IMR-90 (cell line): ENCODE measurements around the gene WSB1. TPM values are rescaled to one million over a fixed set of nuclear protein-coding genes. Genes with fewer than 3 reads are reported as not detected.

Experiments used
- ATAC-seq: fragments of 200-7000 bp; cut with Tn5 transposase; 2 replicates; pipeline ENCODE4 v1.9.1; 2020; ENCODE audit warnings: low read depth, mild to moderate bottlenecking, moderate library complexity
- BruUV-seq: library from RNA; stranded (reverse); fragments of 400-500 nt; replicated peaks from 2 replicates; lab custom pipeline; 2021; lab: Mats Ljungman, UMichigan
- CTCF ChIA-PET: fragments of 300-600 bp; formaldehyde crosslinking; extraction: SDS; loops from one replicate; lab custom pipeline; 2021; ENCODE audit warnings: antibody characterized with exemption; lab: Yijun Ruan, JAX
- POLR2A ChIA-PET: fragments of 300-600 bp; sonication (Branson Sonifier 250); formaldehyde crosslinking; loops from one replicate; lab custom pipeline; 2022; ENCODE audit warnings: antibody characterized with exemption; ENCODE audit not compliant: unreplicated experiment; lab: Charles Lee
- DNase-seq: peaks from one replicate; pipeline ENCODE4 v3.0.0; 2013
- H2AFZ ChIP-seq: replicated peaks from 2 replicates; pipeline ENCODE3; 2013; ENCODE audit warnings: low read length, mild to moderate bottlenecking; ENCODE audit not compliant: poor library complexity
- H2AK5ac ChIP-seq: 2 replicates; pipeline ENCODE4 v1.6.1; 2013; ENCODE audit warnings: low read depth, low read length, inconsistent platforms
- H2AK9ac ChIP-seq: replicated peaks from 2 replicates; pipeline ENCODE3; 2013; ENCODE audit warnings: mild to moderate bottlenecking, low read depth, low read length, moderate library complexity; ENCODE audit not compliant: poor library complexity
- H2BK120ac ChIP-seq: 2 replicates; pipeline ENCODE4 v1.6.1; 2013; ENCODE audit warnings: low read depth, low read length, inconsistent platforms
- H2BK15ac ChIP-seq: 3 replicates; pipeline ENCODE4 v1.6.1; 2013; ENCODE audit warnings: low read depth, low read length, inconsistent platforms
- H2BK20ac ChIP-seq: 2 replicates; pipeline ENCODE4 v1.6.1; 2013; ENCODE audit warnings: low read depth, mild to moderate bottlenecking, inconsistent platforms, low read length, moderate library complexity
- H2BK5ac ChIP-seq: 2 replicates; pipeline ENCODE4 v1.6.1; 2013; ENCODE audit warnings: mild to moderate bottlenecking, low read depth, low read length, inconsistent platforms; ENCODE audit not compliant: poor library complexity, severe bottlenecking
- H3K14ac ChIP-seq: replicated peaks from 2 replicates; pipeline ENCODE4 v1.6.1; 2013; ENCODE audit warnings: low read depth, low read length, inconsistent platforms
- H3K18ac ChIP-seq: 2 replicates; pipeline ENCODE4 v1.6.1; 2013; ENCODE audit warnings: low read depth, low read length, control low read depth
- H3K23ac ChIP-seq: 2 replicates; pipeline ENCODE4 v1.6.1; 2013; ENCODE audit warnings: low read depth, low read length, inconsistent platforms
- H3K27ac ChIP-seq: 2 replicates; pipeline ENCODE4 v1.5.1; 2013; ENCODE audit warnings: mild to moderate bottlenecking, control low read depth, low read length; ENCODE audit not compliant: insufficient read depth
- H3K27me3 ChIP-seq: 2 replicates; pipeline ENCODE4 v1.6.1; 2013; ENCODE audit warnings: low read length; ENCODE audit not compliant: control insufficient read depth, insufficient read depth
- H3K36me3 ChIP-seq: 2 replicates; pipeline ENCODE4 v1.6.1; 2013; ENCODE audit warnings: low read length, mixed read lengths; ENCODE audit not compliant: control insufficient read depth, insufficient read depth
- H3K4ac ChIP-seq: 2 replicates; pipeline ENCODE4 v1.6.1; 2013; ENCODE audit warnings: low read depth, low read length, inconsistent platforms
- H3K4me1 ChIP-seq: 2 replicates; pipeline ENCODE4 v1.6.1; 2013; ENCODE audit warnings: low read length, mixed read lengths; ENCODE audit not compliant: control insufficient read depth, insufficient read depth
- H3K4me2 ChIP-seq: 2 replicates; pipeline ENCODE4 v1.6.1; 2013; ENCODE audit warnings: low read depth, mild to moderate bottlenecking, control low read depth, low read length, moderate library complexity
- H3K4me3 ChIP-seq: 2 replicates; pipeline ENCODE4 v1.5.1; 2013; ENCODE audit warnings: low read depth, mild to moderate bottlenecking, control low read depth, low read length, moderate library complexity; ENCODE audit not compliant: insufficient read depth
- H3K56ac ChIP-seq: 2 replicates; pipeline ENCODE4 v1.6.1; 2013; ENCODE audit warnings: low read length, inconsistent platforms; ENCODE audit not compliant: insufficient read depth; ENCODE audit errors: extremely low read depth
- H3K79me1 ChIP-seq, 2 experiments: 2 replicates each; pipeline ENCODE4 v1.6.1; 2013; ENCODE audit warnings: low read length in 2 of 2, inconsistent platforms in 1 of 2, low read depth in 1 of 2
- H3K9ac ChIP-seq: 2 replicates; pipeline ENCODE4 v1.6.1; 2013; ENCODE audit warnings: low read depth, low read length, control low read depth
- H3K9me1 ChIP-seq: 2 replicates; pipeline ENCODE4 v1.6.1; 2013; ENCODE audit warnings: low read length, inconsistent platforms; ENCODE audit not compliant: insufficient read depth
- H3K9me3 ChIP-seq: 2 replicates; pipeline ENCODE4 v1.6.1; 2013; ENCODE audit warnings: low read length; ENCODE audit not compliant: control insufficient read depth, insufficient read depth
- H4K20me1 ChIP-seq: 2 replicates; pipeline ENCODE4 v1.6.1; 2013; ENCODE audit warnings: low read length, inconsistent platforms; ENCODE audit not compliant: insufficient read depth
- H4K5ac ChIP-seq: 2 replicates; pipeline ENCODE4 v1.6.1; 2013; ENCODE audit warnings: mild to moderate bottlenecking, low read depth, low read length, control low read depth
- H4K8ac ChIP-seq, 2 experiments: 2 replicates each; pipeline ENCODE4 v1.6.1; 2013; ENCODE audit warnings: low read depth in 2 of 2, low read length in 2 of 2, control low read depth in 1 of 2, inconsistent platforms in 1 of 2
- H4K91ac ChIP-seq: 2 replicates; pipeline ENCODE4 v1.6.1; 2013; ENCODE audit warnings: low read depth, low read length, inconsistent platforms; ENCODE audit not compliant: insufficient read depth
- BHLHE40 ChIP-seq: fragments of 150-350 bp; IDR thresholded peaks from 2 replicates; pipeline ENCODE4 v1.6.1; 2016; ENCODE audit warnings: mild to moderate bottlenecking, low read depth, low read length
- CEBPB ChIP-seq: IDR thresholded peaks from 2 replicates; pipeline ENCODE4 v1.6.1; 2012; ENCODE audit warnings: low read depth, low read length, improper control_type of control experiment
- CHD1 ChIP-seq: IDR thresholded peaks from 2 replicates; pipeline ENCODE4 v1.6.1; 2012; ENCODE audit warnings: low read depth, low read length, improper control_type of control experiment
- FOS ChIP-seq: fragments of 150-350 bp; IDR thresholded peaks from 2 replicates; pipeline ENCODE4 v1.6.1; 2016; ENCODE audit warnings: low read depth, low read length
- MAZ ChIP-seq: IDR thresholded peaks from 2 replicates; pipeline ENCODE4 v1.6.1; 2012; ENCODE audit warnings: low read depth, mild to moderate bottlenecking, low read length, improper control_type of control experiment, moderate library complexity, borderline replicate concordance
- POLR2A ChIP-seq: IDR thresholded peaks from 2 replicates; pipeline ENCODE4 v1.6.1; 2012; ENCODE audit warnings: mild to moderate bottlenecking, low read depth, low read length
- RAD21 ChIP-seq: IDR thresholded peaks from 2 replicates; pipeline ENCODE4 v1.6.1; 2012; ENCODE audit warnings: low read length, improper control_type of control experiment
- RCOR1 ChIP-seq: IDR thresholded peaks from 2 replicates; pipeline ENCODE4 v1.6.1; 2012; ENCODE audit warnings: mild to moderate bottlenecking, low read length, improper control_type of control experiment; ENCODE audit not compliant: insufficient replicate concordance
- RFX5 ChIP-seq: IDR thresholded peaks from 2 replicates; pipeline ENCODE4 v1.8.0; 2012; ENCODE audit warnings: low read depth, mild to moderate bottlenecking, low read length, moderate library complexity
- dilution Hi-C: fragments of 300-500 bp; cut with HindIII; formaldehyde crosslinking; loops from one replicate; pipeline ENCODE4 v1.14.3; 2018; ENCODE audit warnings: low sequenced_read_pairs; ENCODE audit not compliant: unreplicated experiment
- in situ Hi-C: fragments of 300-500 bp; cut with MboI; formaldehyde crosslinking; loops from 3 replicates; pipeline ENCODE4 v1.14.3; 2019; ENCODE audit warnings: low sequenced_read_pairs, inconsistent platforms, mixed read lengths
- intact Hi-C: fragments of 100-400 bp; cut with micrococcal nuclease; formaldehyde crosslinking; loops from 2 replicates; pipeline ENCODE4 v1.10.0; 2022
- polyA plus RNA-seq, 3 experiments: library from polyadenylated mRNA; depleted of rRNA; stranded (reverse); fragments of >200 nt; gene quantifications; 2 replicates each; pipeline ENCODE4 v1.2.3, GENCODE V29; 2012; ENCODE audit warnings: low replicate concordance in 1 of 3
- total RNA-seq: library from RNA; depleted of rRNA; stranded (reverse); fragments of >200 nt; gene quantifications from 2 replicates; pipeline ENCODE4 v1.2.3, GENCODE V29; 2012
- TF ChIP-seq, protein P1 (sequence below): fragments of 150-350 bp; IDR thresholded peaks from 2 replicates; pipeline ENCODE4 v1.6.1; 2016; ENCODE audit warnings: low read depth, mild to moderate bottlenecking, low read length, moderate library complexity, borderline replicate concordance
- TF ChIP-seq, protein P2 (sequence below): conservative IDR thresholded peaks from 2 replicates; pipeline ENCODE4 v1.5.1; 2012; ENCODE audit warnings: mild to moderate bottlenecking, low read depth, low read length, improper control_type of control experiment

WSB1 gene
- total and polyA plus RNA-seq, 2 of the 4 experiments (the other 2 are of a cell fraction) = 140 to 266 TPM

DNA sequence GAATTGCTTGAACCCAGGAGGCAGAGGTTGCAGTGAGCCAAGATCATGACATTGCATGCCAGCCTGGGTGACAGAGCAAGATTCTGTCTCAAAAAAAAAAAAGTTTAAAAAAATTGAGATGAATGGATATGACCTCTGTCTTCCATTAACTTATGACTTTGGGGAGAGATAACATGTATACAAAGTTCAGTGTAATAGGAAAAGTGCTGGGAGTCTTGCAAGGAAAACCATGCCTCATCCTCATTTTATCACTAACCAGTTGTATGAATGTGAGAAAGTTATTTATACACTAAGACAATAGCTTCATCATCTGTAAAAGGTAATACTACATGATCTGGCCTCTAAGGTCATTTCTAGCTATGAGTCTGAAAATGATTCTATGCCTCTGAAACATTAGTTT lies 10.2 kb upstream of the WSB1 start:
- no TSS peak for BruUV-seq
- ChIA-PET POLR2A (no interaction called here), CTCF (no interaction called here)
- Histone ChIP-seq H3K27me3 (peaks cover 3% of the 10 kb centered on the region; the same call in 1 of the 2 replicates), H4K5ac (no peak overlapping the region), H2AK9ac (no peak overlapping the region), H3K79me1 (no peaks in the 10 kb centered on the region), H3K4me3 (no peak overlapping the region), H3K4ac (no peak overlapping the region), H3K4me2 (no peak overlapping the region), H2AFZ (no peak overlapping the region), H3K4me1 (peaks cover 2% of the 10 kb centered on the region; the same call in 1 of the 2 replicates), H3K9me3 (no peaks in the 10 kb centered on the region), H3K23ac (no peak overlapping the region), H2BK20ac (no peak overlapping the region), H2BK5ac (no peak overlapping the region), H3K9me1 (no peaks in the 10 kb centered on the region), H3K27ac (no peak overlapping the region), H4K91ac (no peak overlapping the region), H3K18ac (no peak overlapping the region), H2AK5ac (no peak overlapping the region), H4K20me1 (no peaks in the 10 kb centered on the region), H2BK120ac (no peak overlapping the region), H4K8ac (no peak overlapping the region), H2BK15ac (no peak overlapping the region), H3K14ac (no peak overlapping the region), H3K36me3 (no peaks in the 10 kb centered on the region), H3K9ac (no peak overlapping the region), H3K56ac (no peak overlapping the region)
- no peak for TF ChIP-seq FOS
- TF ChIP-seq RFX5 = no peak
- no peak for TF ChIP-seq BHLHE40
- TF ChIP-seq MAZ = no peak
- no peak for TF ChIP-seq RCOR1
- TF ChIP-seq, protein P1, sequence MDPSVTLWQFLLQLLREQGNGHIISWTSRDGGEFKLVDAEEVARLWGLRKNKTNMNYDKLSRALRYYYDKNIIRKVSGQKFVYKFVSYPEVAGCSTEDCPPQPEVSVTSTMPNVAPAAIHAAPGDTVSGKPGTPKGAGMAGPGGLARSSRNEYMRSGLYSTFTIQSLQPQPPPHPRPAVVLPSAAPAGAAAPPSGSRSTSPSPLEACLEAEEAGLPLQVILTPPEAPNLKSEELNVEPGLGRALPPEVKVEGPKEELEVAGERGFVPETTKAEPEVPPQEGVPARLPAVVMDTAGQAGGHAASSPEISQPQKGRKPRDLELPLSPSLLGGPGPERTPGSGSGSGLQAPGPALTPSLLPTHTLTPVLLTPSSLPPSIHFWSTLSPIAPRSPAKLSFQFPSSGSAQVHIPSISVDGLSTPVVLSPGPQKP = no peak
- no peak for TF ChIP-seq CHD1
- no peak for TF ChIP-seq RAD21
- TF ChIP-seq, protein P2, sequence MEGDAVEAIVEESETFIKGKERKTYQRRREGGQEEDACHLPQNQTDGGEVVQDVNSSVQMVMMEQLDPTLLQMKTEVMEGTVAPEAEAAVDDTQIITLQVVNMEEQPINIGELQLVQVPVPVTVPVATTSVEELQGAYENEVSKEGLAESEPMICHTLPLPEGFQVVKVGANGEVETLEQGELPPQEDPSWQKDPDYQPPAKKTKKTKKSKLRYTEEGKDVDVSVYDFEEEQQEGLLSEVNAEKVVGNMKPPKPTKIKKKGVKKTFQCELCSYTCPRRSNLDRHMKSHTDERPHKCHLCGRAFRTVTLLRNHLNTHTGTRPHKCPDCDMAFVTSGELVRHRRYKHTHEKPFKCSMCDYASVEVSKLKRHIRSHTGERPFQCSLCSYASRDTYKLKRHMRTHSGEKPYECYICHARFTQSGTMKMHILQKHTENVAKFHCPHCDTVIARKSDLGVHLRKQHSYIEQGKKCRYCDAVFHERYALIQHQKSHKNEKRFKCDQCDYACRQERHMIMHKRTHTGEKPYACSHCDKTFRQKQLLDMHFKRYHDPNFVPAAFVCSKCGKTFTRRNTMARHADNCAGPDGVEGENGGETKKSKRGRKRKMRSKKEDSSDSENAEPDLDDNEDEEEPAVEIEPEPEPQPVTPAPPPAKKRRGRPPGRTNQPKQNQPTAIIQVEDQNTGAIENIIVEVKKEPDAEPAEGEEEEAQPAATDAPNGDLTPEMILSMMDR = no peak
- TF ChIP-seq CEBPB = no peak
- no peak for TF ChIP-seq POLR2A
- in situ Hi-C loops (no loop called here), dilution Hi-C loops (no loop called here), intact Hi-C loops (no loop called here)
- ATAC-seq = no peak
- no peak for DNase-seq
